H1 (cell line): ENCODE measurements around the gene CRAT. TPM values are rescaled to one million over a fixed set of nuclear protein-coding genes. Genes with fewer than 3 reads are reported as not detected.

ENCODE experiments used
- CTCF ChIA-PET: fragments of 300-600 bp; sonication (Branson Sonifier 250); formaldehyde crosslinking; loops from one replicate; lab custom pipeline; 2021; ENCODE audit not compliant: partially characterized antibody; lab: Charles Lee
- POLR2A ChIA-PET: fragments of 300-600 bp; sonication (Branson Sonifier 250); formaldehyde crosslinking; loops from one replicate; lab custom pipeline; 2021; ENCODE audit warnings: inconsistent platforms; ENCODE audit not compliant: partially characterized antibody; lab: Charles Lee
- DNase-seq, 2 experiments: peaks; one replicate each; pipeline versions ENCODE4 v3.0.0 to v3.0.0-alpha.2; 2010 to 2022; ENCODE audit warnings: low spot score in 2 of 2, low read depth in 1 of 2, mixed read lengths in 1 of 2
- FAIRE-seq: peaks from 2 replicates; lab custom pipeline; 2011; peaks lifted over from hg19 to GRCh38; lab: Jason Lieb, UNC
- H2AFZ ChIP-seq: 2 replicates; pipeline ENCODE4 v1.8.1; 2012; ENCODE audit warnings: low read length, inconsistent platforms
- H2AK5ac ChIP-seq: 2 replicates; pipeline ENCODE4 v1.6.1; 2013; ENCODE audit warnings: low read depth, low read length
- H2BK120ac ChIP-seq: replicated peaks from 2 replicates; pipeline ENCODE3; 2013; ENCODE audit warnings: low read depth, low read length, inconsistent platforms
- H2BK12ac ChIP-seq: 2 replicates; pipeline ENCODE4 v1.6.1; 2013; ENCODE audit warnings: low read depth, low read length
- H2BK15ac ChIP-seq: 2 replicates; pipeline ENCODE4 v1.6.1; 2013; ENCODE audit warnings: low read length
- H2BK20ac ChIP-seq: 2 replicates; pipeline ENCODE4 v1.6.1; 2013; ENCODE audit warnings: low read length
- H2BK5ac ChIP-seq: 2 replicates; pipeline ENCODE4 v1.6.1; 2013; ENCODE audit warnings: low read depth, low read length
- H3K14ac ChIP-seq: 2 replicates; pipeline ENCODE4 v1.6.1; 2013; ENCODE audit warnings: inconsistent platforms; ENCODE audit not compliant: insufficient read length
- H3K18ac ChIP-seq: 2 replicates; pipeline ENCODE4 v1.6.1; 2013; ENCODE audit warnings: low read length; ENCODE audit errors: extremely low read depth
- H3K23ac ChIP-seq: 2 replicates; pipeline ENCODE4 v1.6.1; 2013; ENCODE audit warnings: inconsistent platforms; ENCODE audit not compliant: insufficient read length
- H3K23me2 ChIP-seq: 2 replicates; pipeline ENCODE4 v1.6.1; 2013; ENCODE audit warnings: low read depth, low read length
- H3K27ac ChIP-seq: 2 replicates; pipeline ENCODE4 v1.6.1; 2011; ENCODE audit warnings: low read depth, low read length, inconsistent platforms
- H3K27me3 ChIP-seq, 4 experiments: replicated peaks in 1 of 4; 1 replicate in 1 of 4; 2 replicates in 3 of 4; pipeline versions ENCODE4 v1.6.1 to v1.8.1; 2011 to 2013; ENCODE audit warnings: low read length in 3 of 4, mild to moderate bottlenecking in 3 of 4, inconsistent platforms in 2 of 4, mixed read lengths in 2 of 4, moderate library complexity in 1 of 4; ENCODE audit not compliant: control insufficient read depth in 3 of 4, insufficient read depth in 3 of 4; ENCODE audit errors: extremely low read depth in 1 of 4
- H3K36me3 ChIP-seq, 4 experiments: 2 replicates each; pipeline versions ENCODE4 v1.6.1 to v1.8.1; 2011 to 2013; ENCODE audit warnings: mild to moderate bottlenecking in 4 of 4, low read length in 3 of 4, moderate library complexity in 2 of 4, control low read depth in 1 of 4, inconsistent platforms in 1 of 4; ENCODE audit not compliant: insufficient read depth in 4 of 4, control insufficient read depth in 2 of 4
- H3K4ac ChIP-seq: replicated peaks from 2 replicates; pipeline ENCODE3; 2013; ENCODE audit warnings: low read length, low read depth, mixed read lengths, inconsistent platforms; ENCODE audit not compliant: insufficient read length
- H3K4me1 ChIP-seq, 4 experiments: replicated peaks in 1 of 4; 1 replicate in 1 of 4; 2 replicates in 3 of 4; pipeline versions ENCODE4 v1.6.1 to v1.8.1; 2011 to 2013; ENCODE audit warnings: low read length in 3 of 4, inconsistent platforms in 2 of 4, mixed read lengths in 1 of 4; ENCODE audit not compliant: insufficient read depth in 4 of 4, control insufficient read depth in 3 of 4
- H3K4me2 ChIP-seq, 2 experiments: 2 replicates each; pipeline versions ENCODE4 v1.6.1 to v1.8.1; 2011 to 2013; ENCODE audit warnings: low read depth in 2 of 2, low read length in 2 of 2, control low read depth in 1 of 2, inconsistent platforms in 1 of 2, mild to moderate bottlenecking in 1 of 2; ENCODE audit not compliant: insufficient read depth in 1 of 2
- H3K4me3 ChIP-seq, 4 experiments: fragments of 200-600, 300-600 bp in 1 of 4; sonication (generic), shearing (Covaris generic), sonication (Bioruptor Twin) in 1 of 4; 2 replicates each; pipeline versions ENCODE4 v1.5.1 to v1.8.1; 2011 to 2016; ENCODE audit warnings: low read length in 4 of 4, low read depth in 3 of 4, control low read depth in 2 of 4, inconsistent platforms in 2 of 4, mild to moderate bottlenecking in 2 of 4, mixed read lengths in 1 of 4, moderate library complexity in 1 of 4; ENCODE audit not compliant: insufficient read depth in 2 of 4; ENCODE audit errors: extremely low read depth in 1 of 4
- H3K56ac ChIP-seq: replicated peaks from 2 replicates; pipeline ENCODE3; 2013; ENCODE audit warnings: low read depth, mild to moderate bottlenecking, mixed read lengths, low read length, inconsistent platforms; ENCODE audit not compliant: insufficient read length
- H3K79me1 ChIP-seq: 2 replicates; pipeline ENCODE4 v1.6.1; 2013; ENCODE audit warnings: low read depth, low read length, control low read depth
- H3K79me2 ChIP-seq, 2 experiments: 2 replicates each; pipeline versions ENCODE4 v1.6.1 to v1.8.1; 2012 to 2013; ENCODE audit warnings: low read length in 2 of 2, mild to moderate bottlenecking in 2 of 2, inconsistent platforms in 1 of 2; ENCODE audit not compliant: insufficient read depth in 2 of 2, control insufficient read depth in 1 of 2
- H3K9ac ChIP-seq, 4 experiments: replicated peaks in 1 of 4; 1 replicate in 1 of 4; 2 replicates in 3 of 4; pipeline versions ENCODE4 v1.6.1 to v1.8.1; 2011 to 2013; ENCODE audit warnings: low read depth in 3 of 4, low read length in 3 of 4, control low read depth in 2 of 4, mild to moderate bottlenecking in 2 of 4, moderate library complexity in 2 of 4, inconsistent platforms in 1 of 4; ENCODE audit errors: extremely low read depth in 1 of 4
- H3K9me3 ChIP-seq, 2 experiments: 2 replicates each; pipeline versions ENCODE4 v1.6.1 to v1.8.1; 2012 to 2013; ENCODE audit warnings: mild to moderate bottlenecking in 2 of 2, moderate library complexity in 2 of 2, control low read depth in 1 of 2, inconsistent platforms in 1 of 2, low read depth in 1 of 2, low read length in 1 of 2, mixed read lengths in 1 of 2; ENCODE audit not compliant: insufficient read depth in 2 of 2
- H4K20me1 ChIP-seq, 2 experiments: replicated peaks in 1 of 2; 2 replicates each; pipeline versions ENCODE3 to v1.8.1; 2011 to 2013; ENCODE audit warnings: inconsistent platforms in 2 of 2, low read length in 2 of 2, mild to moderate bottlenecking in 1 of 2; ENCODE audit not compliant: insufficient read depth in 2 of 2, control insufficient read depth in 1 of 2
- H4K5ac ChIP-seq: 2 replicates; pipeline ENCODE4 v1.6.1; 2013; ENCODE audit warnings: low read length, low read depth, mixed read lengths, inconsistent platforms; ENCODE audit not compliant: insufficient read length
- H4K8ac ChIP-seq: 2 replicates; pipeline ENCODE4 v1.8.0; 2013; ENCODE audit warnings: mild to moderate bottlenecking, moderate library complexity, low read length, inconsistent platforms; ENCODE audit not compliant: insufficient read depth; ENCODE audit errors: extremely low read depth
- H4K91ac ChIP-seq: replicated peaks from 2 replicates; pipeline ENCODE3; 2013; ENCODE audit warnings: low read length, mixed read lengths, inconsistent platforms; ENCODE audit not compliant: insufficient read length
- ASH2L ChIP-seq: fragments of 200-600, 300-600 bp; sonication (generic); IDR thresholded peaks from one replicate; pipeline ENCODE4 v1.7.1; 2017; ENCODE audit warnings: low read length
- BACH1 ChIP-seq: IDR thresholded peaks from 2 replicates; pipeline ENCODE4 v1.6.1; 2012; ENCODE audit warnings: low read length, improper control_type of control experiment
- CBX8 ChIP-seq: fragments of 300-800, 300-1000 bp; sonication (generic); IDR thresholded peaks from 2 replicates; pipeline ENCODE4 v1.7.1; 2016; ENCODE audit warnings: low read depth, low read length, borderline replicate concordance
- KDM5A ChIP-seq: fragments of 200-600 bp; IDR thresholded peaks from 2 replicates; pipeline ENCODE4 v1.7.1; 2012; ENCODE audit warnings: mild to moderate bottlenecking, low read length, inconsistent platforms, mixed read lengths
- RFX5 ChIP-seq: IDR thresholded peaks from 2 replicates; pipeline ENCODE4 v1.6.1; 2011; ENCODE audit warnings: low read depth, low read length, improper control_type of control experiment, borderline replicate concordance
- SIRT6 ChIP-seq: IDR thresholded peaks from one replicate; pipeline ENCODE4 v1.7.1; 2012; ENCODE audit warnings: low read length, inconsistent platforms
- WGBS, 2 experiments: shearing (Covaris generic) in 1 of 2; methylation state at CpG; one replicate each; pipeline versions ENCODE4 v1.1.6 to v1.1.7; 2013 to 2015; ENCODE audit warnings: low lambda C conversion rate in 2 of 2, mixed read lengths in 2 of 2, inconsistent platforms in 1 of 2, low coverage in 1 of 2, missing lambda C conversion rate in 1 of 2; ENCODE audit not compliant: insufficient replicate concordance in 2 of 2, insufficient coverage in 1 of 2, insufficient read length in 1 of 2; ENCODE audit errors: extremely low coverage in 1 of 2, missing lambda C conversion rate in 1 of 2; 5-methylcytosine and 5-hydroxymethylcytosine counted together
- polyA plus RNA-seq, 7 experiments: library from polyadenylated mRNA; depleted of rRNA in 3 of 7; stranded (reverse) in 5 of 7; unstranded in 2 of 7; fragments of >200 nt in 5 of 7; fragments of 200-250 nt in 2 of 7; gene quantifications; 1 replicate in 5 of 7; 2 replicates in 1 of 7; 4 replicates in 1 of 7; pipeline versions ENCODE4 v1.2.1 to v1.2.3, GENCODE V29; 2011 to 2013; ENCODE audit warnings: missing spikeins in 2 of 7, mixed read lengths in 2 of 7
- total RNA-seq: library from RNA; stranded (reverse); fragmentation: NEBNext Ultra II Directional; extraction: Animal tissue kit (Norgen Biotek cat#: 25700); gene quantifications from 2 replicates; pipeline ENCODE4 v1.2.1, GENCODE V29; 2021
- TF ChIP-seq, protein P1 (sequence below): IDR thresholded peaks from 2 replicates; pipeline ENCODE4 v1.6.1; 2012; ENCODE audit warnings: low read length, inconsistent platforms
- TF ChIP-seq, protein P2 (sequence below), 3 experiments: IDR thresholded peaks; 1 replicate in 2 of 3; 2 replicates in 1 of 3; pipeline versions ENCODE4 v1.5.1 to v1.6.1; 2011; ENCODE audit warnings: low read length in 3 of 3, mild to moderate bottlenecking in 3 of 3, inconsistent platforms in 2 of 3, low read depth in 1 of 3, moderate library complexity in 1 of 3; ENCODE audit not compliant: insufficient read depth in 1 of 3; ENCODE audit errors: control extremely low read depth in 1 of 3

CRAT gene
- total and polyA plus RNA-seq, 2 of the 8 experiments (the other 6 are each of a cell fraction or from before 2014, with no cell fraction given), result 8.2 to 17.3 TPM

DNA sequence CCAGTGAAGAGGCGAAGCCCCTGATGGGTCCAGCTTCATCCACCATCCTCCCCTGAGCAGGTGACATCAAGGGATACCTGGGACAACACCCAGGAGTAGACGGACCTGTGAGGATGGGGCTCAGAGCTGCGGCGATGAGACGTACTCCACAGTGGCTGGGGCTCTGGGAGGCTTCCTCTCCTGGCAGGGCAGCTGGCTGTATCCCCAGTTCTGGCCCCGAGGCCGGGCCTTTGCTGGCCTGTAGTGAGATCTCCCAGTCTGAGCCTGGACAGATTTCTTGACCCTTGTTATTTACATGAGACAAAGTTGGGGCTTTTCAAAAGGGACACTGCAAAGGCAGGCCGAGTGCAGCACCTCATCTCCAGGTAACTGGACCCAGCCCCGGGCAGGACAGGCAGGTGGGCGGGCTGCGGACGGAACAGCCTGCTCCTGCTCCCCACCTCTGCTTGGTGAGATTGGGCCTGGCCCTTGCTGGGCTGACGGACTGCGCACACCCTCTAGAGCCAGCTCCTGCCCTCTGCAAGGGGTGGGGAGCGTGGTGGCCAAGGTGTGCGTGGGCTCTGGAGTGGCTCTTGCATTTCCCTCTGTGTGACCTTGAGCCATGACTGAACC lies 44.4 kb upstream of the CRAT start:
- Histone ChIP-seq H3K4ac (no peak overlapping the region), H3K23ac (no peak overlapping the region), H3K9ac (no peak overlapping the region), H3K79me2 (no peaks in the 10 kb centered on the region), H3K4me2 (no peak overlapping the region), H3K9me3 (no peaks in the 10 kb centered on the region), H4K20me1 (peaks cover 0 to 8% of the 10 kb centered on the region in 2 experiments), H2BK15ac (no peak overlapping the region), H3K36me3 (peaks cover 0 to 9% (median 3%) of the 10 kb centered on the region in 4 experiments; a peak in 4 of 8 replicates), H3K18ac (no peak overlapping the region), H4K5ac (no peak overlapping the region), H2BK20ac (no peak overlapping the region), H2AK5ac (no peak overlapping the region), H3K4me3 (no peak overlapping the region), H2BK5ac (no peak overlapping the region), H3K4me1 (no peaks in the 10 kb centered on the region), H3K23me2 (no peaks in the 10 kb centered on the region), H4K91ac (no peak overlapping the region), H2AFZ (no peak overlapping the region), H3K56ac (no peak overlapping the region), H3K14ac (no peak overlapping the region), H3K79me1 (peaks cover 2% of the 10 kb centered on the region; the same call in 1 of the 2 replicates), H3K27me3 (no peaks in the 10 kb centered on the region; a peak in 1 of 7 replicates), H2BK12ac (no peak overlapping the region), H2BK120ac (no peak overlapping the region), H3K27ac (no peak overlapping the region), H4K8ac (no peak overlapping the region; the same call in none of the 2 replicates)
- ChIA-PET CTCF (interaction anchor here (1.1 to 36.8 kb wide), 4 partner anchors 8 to 20 kb away, joined by 3 to 831 read pairs (median 38); partner anchors contain the start of gene IER5L), POLR2A (interaction anchor here (0.8 to 6.6 kb wide), 2 partner anchors 9 to 13 kb away, joined by 4 to 37 read pairs; no protein-coding TSS in a partner anchor)
- TF ChIP-seq SIRT6 (no peak), KDM5A (no peak), RFX5 (no peak), BACH1 (no peak), CBX8 (no peak), ASH2L (no peak)
- TF ChIP-seq, protein P1, sequence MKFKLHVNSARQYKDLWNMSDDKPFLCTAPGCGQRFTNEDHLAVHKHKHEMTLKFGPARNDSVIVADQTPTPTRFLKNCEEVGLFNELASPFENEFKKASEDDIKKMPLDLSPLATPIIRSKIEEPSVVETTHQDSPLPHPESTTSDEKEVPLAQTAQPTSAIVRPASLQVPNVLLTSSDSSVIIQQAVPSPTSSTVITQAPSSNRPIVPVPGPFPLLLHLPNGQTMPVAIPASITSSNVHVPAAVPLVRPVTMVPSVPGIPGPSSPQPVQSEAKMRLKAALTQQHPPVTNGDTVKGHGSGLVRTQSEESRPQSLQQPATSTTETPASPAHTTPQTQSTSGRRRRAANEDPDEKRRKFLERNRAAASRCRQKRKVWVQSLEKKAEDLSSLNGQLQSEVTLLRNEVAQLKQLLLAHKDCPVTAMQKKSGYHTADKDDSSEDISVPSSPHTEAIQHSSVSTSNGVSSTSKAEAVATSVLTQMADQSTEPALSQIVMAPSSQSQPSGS, result no peak
- TF ChIP-seq, protein P2, sequence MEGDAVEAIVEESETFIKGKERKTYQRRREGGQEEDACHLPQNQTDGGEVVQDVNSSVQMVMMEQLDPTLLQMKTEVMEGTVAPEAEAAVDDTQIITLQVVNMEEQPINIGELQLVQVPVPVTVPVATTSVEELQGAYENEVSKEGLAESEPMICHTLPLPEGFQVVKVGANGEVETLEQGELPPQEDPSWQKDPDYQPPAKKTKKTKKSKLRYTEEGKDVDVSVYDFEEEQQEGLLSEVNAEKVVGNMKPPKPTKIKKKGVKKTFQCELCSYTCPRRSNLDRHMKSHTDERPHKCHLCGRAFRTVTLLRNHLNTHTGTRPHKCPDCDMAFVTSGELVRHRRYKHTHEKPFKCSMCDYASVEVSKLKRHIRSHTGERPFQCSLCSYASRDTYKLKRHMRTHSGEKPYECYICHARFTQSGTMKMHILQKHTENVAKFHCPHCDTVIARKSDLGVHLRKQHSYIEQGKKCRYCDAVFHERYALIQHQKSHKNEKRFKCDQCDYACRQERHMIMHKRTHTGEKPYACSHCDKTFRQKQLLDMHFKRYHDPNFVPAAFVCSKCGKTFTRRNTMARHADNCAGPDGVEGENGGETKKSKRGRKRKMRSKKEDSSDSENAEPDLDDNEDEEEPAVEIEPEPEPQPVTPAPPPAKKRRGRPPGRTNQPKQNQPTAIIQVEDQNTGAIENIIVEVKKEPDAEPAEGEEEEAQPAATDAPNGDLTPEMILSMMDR (IDR thresholded peaks at IDR 0.05; ENCODE audit: control extremely low read depth in 1 of 3, insufficient read depth in 1 of 3, low read depth in 1 of 3, low read length in 3 of 3), result no peak
- FAIRE-seq (no peak), DNase-seq (no peak)
- WGBS, 2 experiments, result 96% methylated on average over 16 of the region's 16 CpGs; no CpG with 5 or more reads in 1 of the 2 experiments
